ENCODE measurements around the gene STOML3. TPM values are rescaled to one million over a fixed set of nuclear protein-coding genes. Genes with fewer than 3 reads are reported as not detected.

Gene STOML3
- 0.68 TPM for polyA plus RNA-seq (2012; ENCODE audit: insufficient read depth, insufficient read length, low read depth)

GRCh38 chr13:38990693-38991092, at the start of gene STOML3:
TSS of gene STOML3 (minus strand) at chr13:38990831. CDS start at chr13:38990721, 110 bp downstream.
- TF ChIP-seq CTCF (IDR thresholded peaks at IDR 0.05; ENCODE audit: low read depth, low read length), result no peak
- Histone ChIP-seq H3K9me3 (no peaks in the 10 kb centered on the region), H3K27me3 (no peaks in the 10 kb centered on the region), H3K4me3 (ENCODE audit: low read depth, low read length) (no peak within 1 kb of the TSS), H3K36me3 (no peaks in the 10 kb centered on the region), H3K4me1 (no peaks in the 10 kb centered on the region)
- no peak for DNase-seq

GRCh38 chr13:39040206-39040605, 49.6 kb upstream of the STOML3 start:
- TF ChIP-seq CTCF (IDR thresholded peaks at IDR 0.05; ENCODE audit: low read depth, low read length), result no peak
- no peak for DNase-seq
- Histone ChIP-seq H3K36me3 (no peaks in the 10 kb centered on the region; the same call in 1 of the 2 replicates), H3K27me3 (no peaks in the 10 kb centered on the region), H3K4me3 (ENCODE audit: low read depth, low read length) (no peak overlapping the region), H3K9me3 (no peaks in the 10 kb centered on the region), H3K4me1 (no peaks in the 10 kb centered on the region)

GRCh38 chr13:39039041-39039440, 48.4 kb upstream of the STOML3 start:
- Histone ChIP-seq H3K36me3 (no peaks in the 10 kb centered on the region; the same call in 1 of the 2 replicates), H3K9me3 (no peaks in the 10 kb centered on the region), H3K4me3 (ENCODE audit: low read depth, low read length) (peak overlapping the region; percentile 97), H3K27me3 (no peaks in the 10 kb centered on the region), H3K4me1 (no peaks in the 10 kb centered on the region)
- no peak for TF ChIP-seq CTCF (IDR thresholded peaks at IDR 0.05; ENCODE audit: low read depth, low read length)
- no peak for DNase-seq

- no peak for DNase-seq
- Histone ChIP-seq H3K4me1 (no peaks in the 10 kb centered on the region), H3K4me3 (ENCODE audit: low read depth, low read length) (peak overlapping the region; percentile 97), H3K27me3 (no peaks in the 10 kb centered on the region), H3K9me3 (no peaks in the 10 kb centered on the region), H3K36me3 (no peaks in the 10 kb centered on the region; the same call in 1 of the 2 replicates)
- no peak for TF ChIP-seq CTCF (IDR thresholded peaks at IDR 0.05; ENCODE audit: low read depth, low read length)
These were observed 48.0 kb upstream of the STOML3 start for GRCh38 chr13:39038569-39039030.

GRCh38 chr13:39037880-39038568, 47.4 kb upstream of the STOML3 start, which contains the start of the genes NHLRC3 and PROSER1:
TSS of gene NHLRC3 (plus strand) at chr13:39038456. CDS start at chr13:39038640, 184 bp downstream.
TSS of gene PROSER1 (minus strand) at chr13:39038089. CDS start at chr13:39037242, 847 bp downstream.
- H3K36me3 ChIP-seq, result no peaks in the 10 kb centered on the region; the same call in 1 of the 2 replicates
- no peaks in the 10 kb centered on the region for H3K9me3 ChIP-seq
- peak; percentile 82 for DNase-seq
- peak within 1 kb of the TSS; percentile 97 for H3K4me3 ChIP-seq (ENCODE audit: low read depth, low read length)
- H3K4me1 ChIP-seq, result no peaks in the 10 kb centered on the region
- TF ChIP-seq CTCF (IDR thresholded peaks at IDR 0.05; ENCODE audit: low read depth, low read length), result no peak
- no peaks in the 10 kb centered on the region for H3K27me3 ChIP-seq

GRCh38 chr13:39037410-39037879, 46.8 kb upstream of the STOML3 start:
- H3K9me3 ChIP-seq, result no peaks in the 10 kb centered on the region
- TF ChIP-seq CTCF (IDR thresholded peaks at IDR 0.05; ENCODE audit: low read depth, low read length), result no peak
- DNase-seq, result no peak
- peak overlapping the region; percentile 97 for H3K4me3 ChIP-seq (ENCODE audit: low read depth, low read length)
- H3K36me3 ChIP-seq, result no peaks in the 10 kb centered on the region; the same call in 1 of the 2 replicates
- H3K4me1 ChIP-seq, result no peaks in the 10 kb centered on the region
- H3K27me3 ChIP-seq, result no peaks in the 10 kb centered on the region
